Measurements from ENCODE around the gene SFTPA2.
"Not testable (repeated sequence)": the region's sequence is repeated elsewhere in the genome, so short reads cannot be mapped to it uniquely, and the experiment has no call there.

The SFTPA2 gene

GRCh38 chr10:79509934-79510508 is 50.2 kb downstream of the SFTPA2 start:
- not testable (repeated sequence) for DNase-seq

- DNase-seq, result not testable (repeated sequence)
These were observed 50.8 kb downstream of the SFTPA2 start for GRCh38 chr10:79509306-79509933.

GRCh38 chr10:79508245-79508644 is 52.0 kb downstream of the SFTPA2 start:
- not testable (repeated sequence) for DNase-seq

GRCh38 chr10:79507440-79508167 is 52.6 kb downstream of the SFTPA2 start:
- DNase-seq, result peak in 1 of 3 experiments; percentile 49
